Measurements from ENCODE around the gene TMEM39A. TPM values are rescaled to one million over a fixed set of nuclear protein-coding genes. Genes with fewer than 3 reads are reported as not detected.

The TMEM39A gene
- total RNA-seq, 4 donors from 2014 or later, result 14.0 to 34.4 (median 25.0) TPM

GRCh38 chr3:119433613-119434325 is 29.6 kb downstream of the TMEM39A start:
- no peak for DNase-seq
- H3K27ac ChIP-seq, result no peak overlapping the region
- H3K4me3 ChIP-seq, result no peak overlapping the region
- peaks cover 0 to 91% (median 2%) of the 10 kb centered on the region in 3 donors for H3K36me3 ChIP-seq
- no peaks in the 10 kb centered on the region for H3K27me3 ChIP-seq
- H3K4me1 ChIP-seq, result no peaks in the 10 kb centered on the region
- no peak for TF ChIP-seq POLR2A (IDR thresholded peaks at IDR 0.05)
- TF ChIP-seq CTCF (IDR thresholded peaks at IDR 0.05), result no peak
- H3K9me3 ChIP-seq, result peaks cover 0 to 8% (median 0%) of the 10 kb centered on the region in 4 donors

- H3K27ac ChIP-seq, result no peak overlapping the region
- no peak for DNase-seq
- H3K27me3 ChIP-seq, result no peaks in the 10 kb centered on the region
- H3K36me3 ChIP-seq, result peaks cover 0 to 51% (median 0%) of the 10 kb centered on the region in 3 donors
- no peaks in the 10 kb centered on the region for H3K4me1 ChIP-seq
- peaks cover 0 to 42% (median 0%) of the 10 kb centered on the region in 4 donors for H3K9me3 ChIP-seq
- TF ChIP-seq CTCF (IDR thresholded peaks at IDR 0.05), result no peak
- TF ChIP-seq POLR2A (IDR thresholded peaks at IDR 0.05), result no peak
- H3K4me3 ChIP-seq, result no peak overlapping the region
These were observed 34.9 kb downstream of the TMEM39A start for GRCh38 chr3:119428538-119428937.

- Histone ChIP-seq H3K36me3 (peaks cover 0 to 42% (median 0%) of the 10 kb centered on the region in 3 donors), H3K27me3 (no peaks in the 10 kb centered on the region), H3K27ac (no peak overlapping the region), H3K4me3 (no peak overlapping the region), H3K4me1 (no peaks in the 10 kb centered on the region), H3K9me3 (peaks cover 0 to 42% (median 0%) of the 10 kb centered on the region in 4 donors)
- TF ChIP-seq CTCF (IDR thresholded peaks at IDR 0.05), result no peak
- TF ChIP-seq POLR2A (IDR thresholded peaks at IDR 0.05), result no peak
- no peak for DNase-seq
These were observed 35.7 kb downstream of the TMEM39A start for GRCh38 chr3:119427669-119428068.

- no peak overlapping the region for H3K4me3 ChIP-seq
- H3K27me3 ChIP-seq, result no peaks in the 10 kb centered on the region
- H3K36me3 ChIP-seq, result peaks cover 0 to 5% (median 0%) of the 10 kb centered on the region in 3 donors
- no peak overlapping the region for H3K27ac ChIP-seq
- peaks cover 0 to under 1% (median 0%) of the 10 kb centered on the region in 4 donors for H3K9me3 ChIP-seq
- TF ChIP-seq CTCF (IDR thresholded peaks at IDR 0.05), result no peak
- TF ChIP-seq POLR2A (IDR thresholded peaks at IDR 0.05), result no peak
- no peak for DNase-seq
- H3K4me1 ChIP-seq, result no peaks in the 10 kb centered on the region
These were observed 43.2 kb downstream of the TMEM39A start for GRCh38 chr3:119420196-119420595.

- DNase-seq, result no peak
- no peaks in the 10 kb centered on the region for H3K9me3 ChIP-seq
- H3K27me3 ChIP-seq, result no peaks in the 10 kb centered on the region
- H3K4me1 ChIP-seq, result no peaks in the 10 kb centered on the region
- H3K27ac ChIP-seq, result no peak overlapping the region
- H3K4me3 ChIP-seq, result no peak overlapping the region
- peaks cover 0 to 6% (median 0%) of the 10 kb centered on the region in 3 donors for H3K36me3 ChIP-seq
- TF ChIP-seq CTCF (IDR thresholded peaks at IDR 0.05) (no peak), POLR2A (IDR thresholded peaks at IDR 0.05) (no peak)
These were observed 44.8 kb downstream of the TMEM39A start for GRCh38 chr3:119418641-119419040.

All from Peyer's patch (tissue), 4 donors.